Middle frontal gyrus (tissue), 1 donor: Measurements from ENCODE around the gene GAS5.

ENCODE experiments used
- DNase-seq: peaks from one replicate; pipeline ENCODE4 v3.0.0-alpha.2; 2015; ENCODE audit warnings: low spot score; ENCODE audit errors: extremely low spot score

GAS5 gene

DNA sequence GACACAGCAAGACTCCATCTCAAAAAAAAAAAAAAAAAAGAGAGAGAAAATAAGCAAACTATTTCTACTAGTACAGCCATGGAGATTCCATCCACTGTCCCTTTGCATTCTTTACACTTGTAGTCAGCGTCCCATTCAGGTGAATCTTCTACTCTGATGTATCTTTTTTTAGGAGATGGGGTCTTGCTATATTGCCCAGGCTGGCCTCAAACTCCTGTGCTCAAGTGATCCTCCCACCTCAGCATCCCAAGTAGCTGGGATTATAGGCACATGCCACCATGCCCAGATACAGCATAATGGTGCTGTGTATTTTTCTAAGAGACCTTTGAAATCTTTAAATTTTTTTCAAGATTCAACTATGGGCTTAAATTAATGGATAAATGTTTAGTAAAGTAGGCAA is 35.0 kb downstream of the GAS5 start:
- DNase-seq = no peak

DNA sequence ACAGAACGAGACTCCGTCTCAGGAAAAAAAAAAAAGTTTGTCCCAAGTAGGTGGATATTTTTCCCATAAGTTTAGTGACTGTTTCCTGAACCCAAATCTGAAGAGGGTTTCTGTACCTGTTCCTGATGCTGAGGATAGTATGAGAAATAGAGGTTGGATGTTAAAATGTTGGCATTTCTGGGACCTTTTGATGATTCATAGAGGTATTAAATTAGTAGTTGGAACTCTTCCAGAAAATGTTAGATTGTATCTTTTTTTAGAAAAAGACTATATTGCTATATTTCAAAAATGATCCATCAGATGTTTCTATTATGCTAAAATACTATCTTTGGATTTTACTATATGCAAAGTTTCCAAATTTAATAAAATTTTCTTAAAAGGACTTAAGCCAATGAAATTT is 40.2 kb downstream of the GAS5 start:
- no peak for DNase-seq

DNA sequence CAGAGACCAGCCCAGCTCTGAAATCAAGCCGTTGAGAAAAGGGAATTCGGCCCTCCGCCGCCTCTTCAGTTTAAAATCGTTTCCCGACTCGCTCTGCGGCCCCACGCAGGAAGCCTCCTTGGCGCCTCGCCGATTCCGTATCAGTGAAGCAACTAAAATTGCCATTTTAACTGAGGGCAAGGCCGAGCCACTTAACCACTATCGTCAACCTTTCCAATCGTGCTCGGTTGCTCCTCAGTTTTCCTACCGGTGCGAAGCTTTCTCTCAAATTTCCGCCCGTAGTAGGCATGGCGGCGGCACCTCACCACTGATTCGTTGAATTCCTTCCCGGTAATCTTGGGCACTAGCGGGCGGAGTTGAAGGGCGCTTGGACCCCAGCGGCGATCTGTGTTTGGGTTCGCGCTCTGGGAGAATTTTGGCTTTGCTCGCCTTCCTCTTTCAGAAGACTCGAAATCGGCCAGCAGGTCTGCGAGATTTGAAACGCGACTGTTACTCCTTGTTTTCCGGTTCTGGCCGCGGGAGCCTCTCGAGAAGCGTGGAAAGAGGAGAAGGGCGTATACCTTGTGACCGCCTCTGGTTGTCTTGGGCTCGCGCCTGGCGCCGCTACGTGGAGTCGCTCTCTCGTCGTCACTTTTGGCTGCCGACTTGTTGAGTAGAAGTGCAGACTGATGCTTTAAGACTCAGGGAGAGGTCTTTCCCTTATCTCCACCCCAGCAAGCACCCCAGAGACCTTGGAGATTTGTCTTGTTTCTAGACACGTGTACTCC is 43.3 kb downstream of the GAS5 start, which contains the start of the genes CENPL and DARS2:
TSS of gene CENPL (minus strand) at position 569 of the 767 bp plus-strand sequence. CDS start 13,584 bp downstream, outside the sequence.
TSS of gene DARS2 (plus strand) at position 359 of the 767 bp plus-strand sequence. CDS start 557 bp downstream, outside the sequence.
- DNase-seq = peak; percentile 98

DNA sequence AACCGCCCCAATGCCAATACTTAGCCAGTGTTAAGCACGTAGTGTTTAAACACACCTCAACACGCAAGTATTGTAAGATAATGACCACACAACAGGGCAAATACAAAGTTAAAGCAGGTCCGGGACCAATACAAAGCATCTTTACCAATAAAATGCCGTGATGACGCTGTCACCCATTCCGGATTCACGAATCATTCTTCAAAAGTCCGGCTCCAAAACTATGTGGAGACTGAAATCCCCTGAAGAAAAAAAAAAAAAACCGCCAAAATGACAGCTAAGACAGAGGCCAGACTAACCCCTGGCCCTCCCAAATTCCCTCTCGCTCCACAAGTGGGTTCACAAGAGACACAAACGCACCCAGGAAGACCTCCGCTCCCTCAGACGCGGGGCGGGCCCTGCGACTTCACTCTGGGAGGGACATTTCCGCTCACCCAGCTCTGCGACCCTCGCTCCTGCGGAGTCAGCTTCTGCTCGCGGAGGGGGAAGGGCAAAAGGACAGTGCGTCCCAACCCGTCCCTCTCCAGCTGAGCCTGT is 43.9 kb downstream of the GAS5 start:
- no peak for DNase-seq

DNA sequence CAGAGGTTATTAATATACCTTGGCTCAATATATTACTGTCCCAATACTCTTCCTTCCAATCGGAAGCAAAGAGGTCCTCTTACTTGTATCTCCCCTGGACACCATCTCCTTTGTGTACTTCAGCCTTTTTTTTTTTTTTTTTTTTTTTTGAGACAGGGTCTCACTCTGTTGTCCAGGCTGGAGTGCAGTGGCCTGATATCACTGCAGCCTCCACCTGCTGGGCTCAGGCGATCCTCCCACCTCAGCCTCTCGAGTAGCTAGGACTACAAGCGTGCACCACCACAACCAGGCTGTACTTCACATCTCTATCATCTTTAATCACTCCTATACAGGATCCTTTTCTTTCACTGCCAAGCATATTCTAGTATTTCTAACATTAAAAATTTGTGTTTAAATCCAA is 46.1 kb downstream of the GAS5 start:
- DNase-seq = no peak

DNA sequence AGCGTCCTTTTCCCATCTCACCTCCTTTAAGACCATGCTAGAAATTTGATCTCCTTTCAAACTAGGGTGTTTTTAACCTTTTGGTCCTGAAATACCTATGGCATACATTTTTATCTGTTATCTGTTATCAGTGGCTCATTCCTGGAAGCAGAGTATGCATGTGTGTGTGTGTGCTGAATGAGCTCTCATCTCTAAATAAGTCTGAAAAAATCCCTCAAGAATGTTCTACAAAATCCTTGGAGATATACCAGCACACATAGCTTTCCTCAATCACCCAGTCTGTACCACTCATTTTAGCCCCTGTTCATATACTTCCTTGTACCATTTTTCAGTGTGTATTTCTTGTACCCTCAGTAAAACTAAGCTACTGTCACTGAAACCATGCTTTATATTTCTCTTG is 49.3 kb downstream of the GAS5 start:
- DNase-seq = no peak
